K562 (cell line): ENCODE results near the gene AQP9. TPM values are rescaled to one million over a fixed set of nuclear protein-coding genes. Genes with fewer than 3 reads are reported as not detected.

Source experiments
- CXXC5 ChIP-seq: fragments of 250-450 bp; sonication (Bioruptor Pico); IDR thresholded peaks from 2 replicates; pipeline ENCODE4 v1.8.0; 2022; ENCODE audit warnings: inconsistent platforms, mild to moderate bottlenecking, moderate library complexity
- ETV1 ChIP-seq: fragments of 450-650 bp; conservative IDR thresholded peaks from 2 replicates; pipeline ENCODE4 v1.6.1; 2016; ENCODE audit warnings: missing genetic modification characterization, control low read depth, low read depth, missing compliant biosample characterization
- ETV5 ChIP-seq: sonication (generic); formaldehyde crosslinking; IDR thresholded peaks from 2 replicates; pipeline ENCODE4 v1.4.0; 2020; ENCODE audit warnings: low read depth, mild to moderate bottlenecking, missing genetic modification reagents
- FOXK1 ChIP-seq: sonication (generic); formaldehyde crosslinking; IDR thresholded peaks from 2 replicates; pipeline ENCODE4 v1.8.0; 2022; ENCODE audit warnings: missing genetic modification reagents, mild to moderate bottlenecking, borderline replicate concordance
- FOXM1 ChIP-seq, 2 experiments: fragments of 450-650 bp in 1 of 2; sonication (generic) in 1 of 2; formaldehyde crosslinking in 1 of 2; IDR thresholded peaks; 2 replicates each; pipeline versions ENCODE4 v1.6.1 to v1.9.0; 2017 to 2022; ENCODE audit warnings: low read depth in 2 of 2, mild to moderate bottlenecking in 2 of 2, missing genetic modification reagents in 1 of 2, moderate library complexity in 1 of 2
- HDAC8 ChIP-seq: fragments of 450-650 bp; IDR thresholded peaks from 2 replicates; pipeline ENCODE4 v1.6.1; 2016; ENCODE audit warnings: mild to moderate bottlenecking, missing genetic modification characterization, moderate library complexity, missing compliant biosample characterization
- KDM2B ChIP-seq: fragments of 250-450 bp; sonication (Bioruptor Pico); IDR thresholded peaks from 2 replicates; pipeline ENCODE4 v1.8.0; 2021; ENCODE audit warnings: mild to moderate bottlenecking, moderate library complexity
- LCOR ChIP-seq: sonication (generic); formaldehyde crosslinking; IDR thresholded peaks from 2 replicates; pipeline ENCODE4 v1.8.0; 2022; ENCODE audit warnings: mild to moderate bottlenecking, missing genetic modification reagents
- SLC30A9 ChIP-seq: fragments of 250-450 bp; sonication (Bioruptor Pico); IDR thresholded peaks from 2 replicates; pipeline ENCODE4 v1.8.0; 2022; ENCODE audit warnings: mild to moderate bottlenecking, moderate library complexity
- TSC22D4 ChIP-seq: fragments of 450-650 bp; IDR thresholded peaks from 2 replicates; pipeline ENCODE4 v1.6.1; 2016; ENCODE audit warnings: missing genetic modification characterization, missing biosample characterization, control low read depth
- ZNF12 ChIP-seq: sonication (generic); formaldehyde crosslinking; IDR thresholded peaks from 2 replicates; pipeline ENCODE4 v1.4.0; 2020; ENCODE audit warnings: mild to moderate bottlenecking, missing genetic modification reagents
- polyA plus RNA-seq, 8 experiments: library from polyadenylated mRNA; depleted of rRNA in 4 of 8; stranded (reverse) in 5 of 8; unstranded in 3 of 8; fragments of >200 nt; fragmentation: Nextera tagmentation in 2 of 8; fragmentation: Illumina TruSeq in 1 of 8; extraction: Ambion mirVana in 2 of 8; extraction: Trizol in 1 of 8; gene quantifications; 2 replicates each; pipeline versions ENCODE4 v1.2.1 to v1.2.3, GENCODE V29; 2011 to 2014; ENCODE audit warnings: inconsistent platforms in 1 of 8, missing spikeins in 1 of 8
- total RNA-seq, 7 experiments: library from RNA; depleted of rRNA in 6 of 7; stranded (reverse); fragments of >200 nt in 6 of 7; fragmentation: Illumina TruSeq in 2 of 7; extraction: Trizol in 2 of 7; gene quantifications; 2 replicates each; pipeline versions ENCODE4 v1.2.1 to v1.2.3, GENCODE V29; 2011 to 2021; ENCODE audit warnings: low replicate concordance in 1 of 7
- TF ChIP-seq, protein P1 (sequence below): fragments of 250-450 bp; sonication (Bioruptor Pico); IDR thresholded peaks from 2 replicates; pipeline ENCODE4 v1.9.0; 2021; ENCODE audit warnings: mild to moderate bottlenecking, inconsistent platforms
- TF ChIP-seq, protein P2 (sequence below): fragments of 450-650 bp; conservative IDR thresholded peaks from 2 replicates; pipeline ENCODE4 v1.6.1; 2016; ENCODE audit warnings: missing genetic modification characterization, low read depth, mild to moderate bottlenecking, missing compliant biosample characterization, moderate library complexity
- TF ChIP-seq, protein P3 (sequence below): conservative IDR thresholded peaks from 2 replicates; pipeline ENCODE4 v1.6.1; 2011; ENCODE audit warnings: low read depth, mild to moderate bottlenecking, low read length; ENCODE audit not compliant: control insufficient read depth
- TF ChIP-seq, protein P4 (sequence below): fragments of 250-450 bp; sonication (Bioruptor Pico); IDR thresholded peaks from 2 replicates; pipeline ENCODE4 v1.8.0; 2021; ENCODE audit warnings: moderate library complexity, mild to moderate bottlenecking, inconsistent platforms
- TF ChIP-seq, protein P5 (sequence below): sonication (generic); IDR thresholded peaks from 2 replicates; pipeline ENCODE4 v1.6.1; 2016

AQP9 gene
- total and polyA plus RNA-seq, 9 of the 15 experiments (the other 6 are each of a cell fraction or from before 2014, with no cell fraction given): 0.04 to 0.33 (median 0.07) TPM; not detected in 4

DNA sequence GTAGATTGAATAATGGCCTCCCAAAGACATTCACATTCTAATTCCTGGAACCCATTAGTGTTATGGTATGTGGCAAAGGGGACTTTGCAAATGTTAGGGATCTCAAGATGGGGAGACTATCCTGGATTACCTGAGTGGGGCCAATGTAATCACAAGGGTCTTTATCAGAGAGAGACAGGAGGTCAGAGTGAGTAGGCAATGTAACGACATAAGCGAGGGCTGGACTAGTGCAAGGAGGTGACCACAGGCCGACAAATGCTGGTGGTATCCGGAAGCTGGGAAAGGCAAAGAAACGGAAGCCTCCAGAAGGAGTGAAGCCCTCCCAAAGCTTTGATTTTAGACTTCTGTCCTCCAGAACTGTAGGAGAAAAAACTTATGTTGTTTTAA, 26.5 kb upstream of the AQP9 start (continued):
- TF ChIP-seq TSC22D4: no peak
- no peak for TF ChIP-seq HDAC8 (tag)
- no peak for TF ChIP-seq FOXK1 (CRISPR knock-in tag)
- TF ChIP-seq FOXM1 (IDR thresholded peaks at IDR 0.05; ENCODE audit: low read depth): 0 out of 2 replicates have a peak, but pooled peaks have one; percentile 12
- TF ChIP-seq FOXM1 (CRISPR knock-in tag; IDR thresholded peaks at IDR 0.05; ENCODE audit: low read depth): no peak
- TF ChIP-seq ETV1 (tag): peak; percentile 72
- TF ChIP-seq, protein P1, sequence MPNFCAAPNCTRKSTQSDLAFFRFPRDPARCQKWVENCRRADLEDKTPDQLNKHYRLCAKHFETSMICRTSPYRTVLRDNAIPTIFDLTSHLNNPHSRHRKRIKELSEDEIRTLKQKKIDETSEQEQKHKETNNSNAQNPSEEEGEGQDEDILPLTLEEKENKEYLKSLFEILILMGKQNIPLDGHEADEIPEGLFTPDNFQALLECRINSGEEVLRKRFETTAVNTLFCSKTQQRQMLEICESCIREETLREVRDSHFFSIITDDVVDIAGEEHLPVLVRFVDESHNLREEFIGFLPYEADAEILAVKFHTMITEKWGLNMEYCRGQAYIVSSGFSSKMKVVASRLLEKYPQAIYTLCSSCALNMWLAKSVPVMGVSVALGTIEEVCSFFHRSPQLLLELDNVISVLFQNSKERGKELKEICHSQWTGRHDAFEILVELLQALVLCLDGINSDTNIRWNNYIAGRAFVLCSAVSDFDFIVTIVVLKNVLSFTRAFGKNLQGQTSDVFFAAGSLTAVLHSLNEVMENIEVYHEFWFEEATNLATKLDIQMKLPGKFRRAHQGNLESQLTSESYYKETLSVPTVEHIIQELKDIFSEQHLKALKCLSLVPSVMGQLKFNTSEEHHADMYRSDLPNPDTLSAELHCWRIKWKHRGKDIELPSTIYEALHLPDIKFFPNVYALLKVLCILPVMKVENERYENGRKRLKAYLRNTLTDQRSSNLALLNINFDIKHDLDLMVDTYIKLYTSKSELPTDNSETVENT (CRISPR knock-in tag): no peak
- 0 out of 2 replicates have a peak, but pooled peaks have one; percentile 34 for TF ChIP-seq LCOR (CRISPR knock-in tag)
- TF ChIP-seq, protein P2, sequence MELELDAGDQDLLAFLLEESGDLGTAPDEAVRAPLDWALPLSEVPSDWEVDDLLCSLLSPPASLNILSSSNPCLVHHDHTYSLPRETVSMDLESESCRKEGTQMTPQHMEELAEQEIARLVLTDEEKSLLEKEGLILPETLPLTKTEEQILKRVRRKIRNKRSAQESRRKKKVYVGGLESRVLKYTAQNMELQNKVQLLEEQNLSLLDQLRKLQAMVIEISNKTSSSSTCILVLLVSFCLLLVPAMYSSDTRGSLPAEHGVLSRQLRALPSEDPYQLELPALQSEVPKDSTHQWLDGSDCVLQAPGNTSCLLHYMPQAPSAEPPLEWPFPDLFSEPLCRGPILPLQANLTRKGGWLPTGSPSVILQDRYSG (tag): 0 out of 2 replicates have a peak, but pooled peaks have one; percentile 10
- TF ChIP-seq, protein P3, sequence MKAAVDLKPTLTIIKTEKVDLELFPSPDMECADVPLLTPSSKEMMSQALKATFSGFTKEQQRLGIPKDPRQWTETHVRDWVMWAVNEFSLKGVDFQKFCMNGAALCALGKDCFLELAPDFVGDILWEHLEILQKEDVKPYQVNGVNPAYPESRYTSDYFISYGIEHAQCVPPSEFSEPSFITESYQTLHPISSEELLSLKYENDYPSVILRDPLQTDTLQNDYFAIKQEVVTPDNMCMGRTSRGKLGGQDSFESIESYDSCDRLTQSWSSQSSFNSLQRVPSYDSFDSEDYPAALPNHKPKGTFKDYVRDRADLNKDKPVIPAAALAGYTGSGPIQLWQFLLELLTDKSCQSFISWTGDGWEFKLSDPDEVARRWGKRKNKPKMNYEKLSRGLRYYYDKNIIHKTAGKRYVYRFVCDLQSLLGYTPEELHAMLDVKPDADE: 0 out of 2 replicates have a peak, but pooled peaks have one; percentile 26
- TF ChIP-seq, protein P4, sequence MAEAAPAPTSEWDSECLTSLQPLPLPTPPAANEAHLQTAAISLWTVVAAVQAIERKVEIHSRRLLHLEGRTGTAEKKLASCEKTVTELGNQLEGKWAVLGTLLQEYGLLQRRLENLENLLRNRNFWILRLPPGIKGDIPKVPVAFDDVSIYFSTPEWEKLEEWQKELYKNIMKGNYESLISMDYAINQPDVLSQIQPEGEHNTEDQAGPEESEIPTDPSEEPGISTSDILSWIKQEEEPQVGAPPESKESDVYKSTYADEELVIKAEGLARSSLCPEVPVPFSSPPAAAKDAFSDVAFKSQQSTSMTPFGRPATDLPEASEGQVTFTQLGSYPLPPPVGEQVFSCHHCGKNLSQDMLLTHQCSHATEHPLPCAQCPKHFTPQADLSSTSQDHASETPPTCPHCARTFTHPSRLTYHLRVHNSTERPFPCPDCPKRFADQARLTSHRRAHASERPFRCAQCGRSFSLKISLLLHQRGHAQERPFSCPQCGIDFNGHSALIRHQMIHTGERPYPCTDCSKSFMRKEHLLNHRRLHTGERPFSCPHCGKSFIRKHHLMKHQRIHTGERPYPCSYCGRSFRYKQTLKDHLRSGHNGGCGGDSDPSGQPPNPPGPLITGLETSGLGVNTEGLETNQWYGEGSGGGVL (CRISPR knock-in tag): no peak
- no peak for TF ChIP-seq SLC30A9 (CRISPR knock-in tag)
- no peak for TF ChIP-seq ZNF12
- peak; percentile 80 for TF ChIP-seq ETV5 (CRISPR knock-in tag)
- TF ChIP-seq, protein P5, sequence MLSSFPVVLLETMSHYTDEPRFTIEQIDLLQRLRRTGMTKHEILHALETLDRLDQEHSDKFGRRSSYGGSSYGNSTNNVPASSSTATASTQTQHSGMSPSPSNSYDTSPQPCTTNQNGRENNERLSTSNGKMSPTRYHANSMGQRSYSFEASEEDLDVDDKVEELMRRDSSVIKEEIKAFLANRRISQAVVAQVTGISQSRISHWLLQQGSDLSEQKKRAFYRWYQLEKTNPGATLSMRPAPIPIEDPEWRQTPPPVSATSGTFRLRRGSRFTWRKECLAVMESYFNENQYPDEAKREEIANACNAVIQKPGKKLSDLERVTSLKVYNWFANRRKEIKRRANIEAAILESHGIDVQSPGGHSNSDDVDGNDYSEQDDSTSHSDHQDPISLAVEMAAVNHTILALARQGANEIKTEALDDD: peak; percentile 32
- TF ChIP-seq CXXC5: peak; percentile 39; the same call in 1 of the 2 replicates
- TF ChIP-seq KDM2B (CRISPR knock-in tag): no peak
